Measurements from ENCODE around the gene KRTAP9-4.

GRCh38 chr17:41258406-41258805 lies 8.9 kb downstream of the KRTAP9-4 start:
- no peak for TF ChIP-seq POLR2A (IDR thresholded peaks at IDR 0.05)
- TF ChIP-seq CTCF (IDR thresholded peaks at IDR 0.05) = no peak

Measured in uterus (tissue), 2 donors.